ENCODE measurements around the gene MTHFSD.

- no peak for TF ChIP-seq CTCF (IDR thresholded peaks at IDR 0.05)
- TF ChIP-seq EZH2phosphoT487 (IDR thresholded peaks at IDR 0.05; ENCODE audit: borderline replicate concordance, low read depth): peak; percentile 61; the same call in 1 of the 2 replicates
- no peak for TF ChIP-seq PBX3 (IDR thresholded peaks at IDR 0.05)
Measured at GRCh38 chr16:86502856-86503748, 51.9 kb downstream of the MTHFSD start.
